Prostate gland (tissue), 2 donors: Measurements from ENCODE around the gene ZDHHC11.
"Not testable (repeated sequence)": the region's sequence is repeated elsewhere in the genome, so short reads cannot be mapped to it uniquely, and the experiment has no call there.

ENCODE experiments used
- POLR2A ChIP-seq: fragments of 450-650 bp; IDR thresholded peaks from one replicate; pipeline ENCODE4 v1.6.1; 2016; ENCODE audit warnings: antibody characterized with exemption, mild to moderate bottlenecking
- POLR2AphosphoS5 ChIP-seq: sonication (generic); formaldehyde crosslinking; IDR thresholded peaks from one replicate; pipeline ENCODE4 v1.6.1; 2017; ENCODE audit warnings: antibody characterized with exemption
- TF ChIP-seq, protein P1 (sequence below), 4 experiments: fragments of 200-600 bp in 2 of 4; fragments of 450-650 bp in 2 of 4; sonication (generic) in 2 of 4; IDR thresholded peaks; 1 replicate in 3 of 4; 2 replicates in 1 of 4; pipeline ENCODE4 v1.5.1; 2016 to 2019; ENCODE audit warnings: antibody characterized with exemption in 4 of 4, mild to moderate bottlenecking in 2 of 4, moderate library complexity in 2 of 4

DNA sequence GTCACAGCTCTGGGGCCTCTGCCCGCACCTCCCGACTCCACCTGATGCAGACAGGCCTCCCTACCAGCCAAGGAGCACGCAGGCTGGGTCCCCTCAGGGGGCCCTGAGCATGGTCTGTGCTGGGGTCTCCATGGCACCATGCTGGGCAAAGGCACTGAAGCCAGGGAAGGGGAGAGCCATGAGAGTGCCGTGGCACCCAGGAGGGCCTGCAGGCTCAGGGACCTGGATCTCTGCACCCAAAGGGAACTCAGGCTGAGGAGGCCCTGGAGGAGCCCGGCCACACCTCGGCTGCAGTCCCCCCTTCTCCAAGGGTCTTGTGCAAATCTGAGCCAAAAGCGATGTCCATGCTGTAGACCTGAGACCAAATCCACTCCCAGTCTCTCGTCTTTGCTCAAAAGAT, 98.8 kb downstream of the ZDHHC11 start:
- TF ChIP-seq, protein P1, sequence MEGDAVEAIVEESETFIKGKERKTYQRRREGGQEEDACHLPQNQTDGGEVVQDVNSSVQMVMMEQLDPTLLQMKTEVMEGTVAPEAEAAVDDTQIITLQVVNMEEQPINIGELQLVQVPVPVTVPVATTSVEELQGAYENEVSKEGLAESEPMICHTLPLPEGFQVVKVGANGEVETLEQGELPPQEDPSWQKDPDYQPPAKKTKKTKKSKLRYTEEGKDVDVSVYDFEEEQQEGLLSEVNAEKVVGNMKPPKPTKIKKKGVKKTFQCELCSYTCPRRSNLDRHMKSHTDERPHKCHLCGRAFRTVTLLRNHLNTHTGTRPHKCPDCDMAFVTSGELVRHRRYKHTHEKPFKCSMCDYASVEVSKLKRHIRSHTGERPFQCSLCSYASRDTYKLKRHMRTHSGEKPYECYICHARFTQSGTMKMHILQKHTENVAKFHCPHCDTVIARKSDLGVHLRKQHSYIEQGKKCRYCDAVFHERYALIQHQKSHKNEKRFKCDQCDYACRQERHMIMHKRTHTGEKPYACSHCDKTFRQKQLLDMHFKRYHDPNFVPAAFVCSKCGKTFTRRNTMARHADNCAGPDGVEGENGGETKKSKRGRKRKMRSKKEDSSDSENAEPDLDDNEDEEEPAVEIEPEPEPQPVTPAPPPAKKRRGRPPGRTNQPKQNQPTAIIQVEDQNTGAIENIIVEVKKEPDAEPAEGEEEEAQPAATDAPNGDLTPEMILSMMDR (IDR thresholded peaks at IDR 0.05) = not testable (repeated sequence)
- TF ChIP-seq POLR2A, POLR2AphosphoS5: not testable (repeated sequence)
